ENCODE data around the gene VAT1L. TPM values are rescaled to one million over a fixed set of nuclear protein-coding genes. Genes with fewer than 3 reads are reported as not detected.

VAT1L gene
- total RNA-seq, 2 donors from 2014 or later, result 0.33 to 2.3 TPM

DNA sequence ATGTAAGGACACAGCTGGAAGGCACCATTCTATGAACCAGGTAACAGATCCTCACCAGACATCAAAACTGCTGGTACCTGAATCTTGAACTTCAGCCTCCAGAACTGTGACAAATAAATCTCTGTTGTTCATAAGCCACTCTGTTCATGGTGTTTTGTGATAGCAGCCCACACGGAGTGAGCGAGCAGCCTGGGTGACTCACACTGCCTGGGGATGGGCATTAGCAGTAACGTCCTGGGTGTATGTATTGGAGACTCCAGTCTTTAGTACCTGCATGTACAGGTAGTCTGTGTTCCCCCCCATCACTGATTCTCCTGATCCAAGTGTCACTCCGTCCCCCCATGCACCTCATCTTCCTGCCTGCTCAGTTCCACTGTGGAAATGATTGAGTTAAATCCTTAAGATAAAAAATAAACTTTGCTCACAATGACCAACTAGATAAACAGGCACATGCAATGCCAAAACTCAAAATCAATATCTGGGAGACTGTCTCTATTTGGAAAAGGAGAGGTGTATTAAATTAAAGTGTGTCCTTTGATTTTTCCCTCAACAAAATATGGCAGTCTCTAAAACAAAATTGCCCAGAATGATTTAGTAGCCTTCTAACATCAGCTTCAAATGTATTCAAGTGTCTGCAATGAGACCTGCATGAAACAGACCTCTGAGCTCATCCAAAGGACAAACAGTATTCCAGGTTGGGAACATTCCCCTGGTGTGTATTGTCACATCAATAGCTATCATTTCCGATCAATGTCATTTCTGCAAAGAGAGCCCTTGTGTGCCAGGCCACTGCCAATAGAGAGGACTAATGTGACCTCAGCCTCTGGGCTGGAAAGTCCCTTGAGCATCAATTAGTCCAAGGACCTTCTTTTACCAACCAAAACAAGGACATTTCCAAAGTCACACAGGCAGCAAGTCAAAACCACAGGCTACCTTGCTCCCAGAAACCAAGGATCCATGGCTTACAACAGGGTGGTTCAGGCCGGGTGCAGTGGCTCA, 12.2 kb upstream of the VAT1L start:
- H3K27ac ChIP-seq, result peak overlapping the region in 1 of 4 donors; percentile 14
- no peaks in the 10 kb centered on the region for H3K36me3 ChIP-seq (replicated peaks in 1 of 2; ENCODE audit: insufficient read depth in 1 of 2, low read depth in 2 of 2)
- WGBS, 2 donors, result 41 to 48% methylated on average over 6 of the region's 6 CpGs
- TF ChIP-seq POLR2A (IDR thresholded peaks at IDR 0.05) (no peak), CTCF (IDR thresholded peaks at IDR 0.05) (no peak)
- no peaks in the 10 kb centered on the region for H3K27me3 ChIP-seq
- intact Hi-C loops (cut with DNase I), result no loop called here
- DNase-seq (peak in 1 of 4 donors; percentile 5), ATAC-seq (peak; percentile 53)
- H3K4me3 ChIP-seq, result no peak overlapping the region
- H3K9me3 ChIP-seq, result no peaks in the 10 kb centered on the region
- H3K4me1 ChIP-seq, result peaks cover 9% of the 10 kb centered on the region

- intact Hi-C loops (cut with DNase I), result no loop called here
- no peak for TF ChIP-seq POLR2A (IDR thresholded peaks at IDR 0.05)
- TF ChIP-seq CTCF (IDR thresholded peaks at IDR 0.05), result no peak
- H3K27ac ChIP-seq, result no peak overlapping the region
- H3K36me3 ChIP-seq (replicated peaks in 1 of 2; ENCODE audit: insufficient read depth in 1 of 2, low read depth in 2 of 2), result no peaks in the 10 kb centered on the region
- 93 to 97% methylated on average over 4 of the region's 4 CpGs for WGBS, 2 donors
- H3K9me3 ChIP-seq, result no peaks in the 10 kb centered on the region
- no peaks in the 10 kb centered on the region for H3K27me3 ChIP-seq
- H3K4me1 ChIP-seq, result peaks cover 9% of the 10 kb centered on the region
- H3K4me3 ChIP-seq, result no peak overlapping the region
- DNase-seq, result no peak
- no peak for ATAC-seq
Observed at GRCh38 chr16:77777745-77778144, 10.6 kb upstream of the VAT1L start.

GRCh38 chr16:77780378-77780837, 8.0 kb upstream of the VAT1L start:
- H3K4me1 ChIP-seq, result peaks cover 9% of the 10 kb centered on the region
- ATAC-seq (no peak), DNase-seq (no peak)
- WGBS, 2 donors, result 51 to 75% methylated on average over 8 to 9 of the region's 9 CpGs
- no peak overlapping the region for H3K4me3 ChIP-seq
- H3K27ac ChIP-seq, result no peak overlapping the region
- no peak for TF ChIP-seq CTCF (IDR thresholded peaks at IDR 0.05)
- TF ChIP-seq POLR2A (IDR thresholded peaks at IDR 0.05), result no peak
- H3K36me3 ChIP-seq (replicated peaks in 1 of 2; ENCODE audit: insufficient read depth in 1 of 2, low read depth in 2 of 2), result no peaks in the 10 kb centered on the region
- H3K9me3 ChIP-seq, result no peaks in the 10 kb centered on the region
- intact Hi-C loops (cut with DNase I), result no loop called here
- H3K27me3 ChIP-seq, result no peaks in the 10 kb centered on the region

- H3K4me1 ChIP-seq, result peaks cover 5% of the 10 kb centered on the region
- no peak overlapping the region for H3K4me3 ChIP-seq
- TF ChIP-seq CTCF (IDR thresholded peaks at IDR 0.05), result no peak
- TF ChIP-seq POLR2A (IDR thresholded peaks at IDR 0.05), result no peak
- H3K27ac ChIP-seq, result no peak overlapping the region
- no peak for DNase-seq
- no peaks in the 10 kb centered on the region for H3K36me3 ChIP-seq (replicated peaks in 1 of 2; ENCODE audit: insufficient read depth in 1 of 2, low read depth in 2 of 2)
- intact Hi-C loops (cut with DNase I), result no loop called here
- ATAC-seq, result no peak
- H3K27me3 ChIP-seq, result no peaks in the 10 kb centered on the region
- no peaks in the 10 kb centered on the region for H3K9me3 ChIP-seq
Observed at GRCh38 chr16:77781091-77781490, 7.3 kb upstream of the VAT1L start.
